Measurements from ENCODE around the gene VSTM5. TPM values are rescaled to one million over a fixed set of nuclear protein-coding genes. Genes with fewer than 3 reads are reported as not detected.

Gene VSTM5
- total RNA-seq, 2 experiments from 2014 or later = not detected

- ChIA-PET POLR2A (no interaction called here), CTCF (ENCODE audit: unreplicated experiment) (no interaction called here)
- H4K20me1 ChIP-seq (ENCODE audit: insufficient read depth, low read length) = no peaks in the 10 kb centered on the region
- TF ChIP-seq CTCF (conservative IDR thresholded peaks at IDR 0.05; ENCODE audit: low read length) (no peak), EZH2phosphoT487 (IDR thresholded peaks at IDR 0.05; ENCODE audit: borderline replicate concordance, low read depth, low read length) (no peak)
- H3K9me3 ChIP-seq (ENCODE audit: low read length) = no peaks in the 10 kb centered on the region
- no peak for DNase-seq (ENCODE audit: low spot score)
- no peak overlapping the region for H3K4me3 ChIP-seq (ENCODE audit: low read depth, low read length, poor library complexity, severe bottlenecking)
- H3K4me2 ChIP-seq (ENCODE audit: low read length) = no peak overlapping the region
- H3K79me2 ChIP-seq (ENCODE audit: insufficient read depth, low read depth, low read length) = no peaks in the 10 kb centered on the region
- no peak overlapping the region for H2AFZ ChIP-seq (ENCODE audit: low read length)
- BruUV-seq (replicated peaks) = no TSS peak
- no peaks in the 10 kb centered on the region for H3K4me1 ChIP-seq (ENCODE audit: insufficient read depth, low read length, poor library complexity, severe bottlenecking)
- no peak overlapping the region for H3K27ac ChIP-seq (ENCODE audit: low read depth, low read length, poor library complexity, severe bottlenecking)
- intact Hi-C loops (cut with micrococcal nuclease; ENCODE audit: unreplicated experiment) = no loop called here
- no peaks in the 10 kb centered on the region for H3K36me3 ChIP-seq (ENCODE audit: insufficient read depth, low read length)
- H3K9me2 ChIP-seq (ENCODE audit: insufficient read depth, low read length) = no peaks in the 10 kb centered on the region
Observed at GRCh38 chr11:93821617-93822016, 28.8 kb downstream of the VSTM5 start.

- Histone ChIP-seq H3K4me3 (ENCODE audit: low read depth, low read length, poor library complexity, severe bottlenecking) (no peak overlapping the region), H3K4me2 (ENCODE audit: low read length) (no peak overlapping the region), H3K4me1 (ENCODE audit: insufficient read depth, low read length, poor library complexity, severe bottlenecking) (no peaks in the 10 kb centered on the region), H2AFZ (ENCODE audit: low read length) (no peak overlapping the region), H3K9me2 (ENCODE audit: insufficient read depth, low read length) (no peaks in the 10 kb centered on the region), H3K79me2 (ENCODE audit: insufficient read depth, low read depth, low read length) (no peaks in the 10 kb centered on the region), H4K20me1 (ENCODE audit: insufficient read depth, low read length) (no peaks in the 10 kb centered on the region), H3K9me3 (ENCODE audit: low read length) (no peaks in the 10 kb centered on the region), H3K27ac (ENCODE audit: low read depth, low read length, poor library complexity, severe bottlenecking) (no peak overlapping the region), H3K36me3 (ENCODE audit: insufficient read depth, low read length) (peaks cover 4% of the 10 kb centered on the region)
- DNase-seq (ENCODE audit: low spot score) = no peak
- TF ChIP-seq CTCF (conservative IDR thresholded peaks at IDR 0.05; ENCODE audit: low read length) = no peak
- POLR2A ChIA-PET = no interaction called here
- intact Hi-C loops (cut with micrococcal nuclease; ENCODE audit: unreplicated experiment) = no loop called here
- no TSS peak for BruUV-seq (replicated peaks)
- CTCF ChIA-PET (ENCODE audit: unreplicated experiment) = no interaction called here
Observed at GRCh38 chr11:93820847-93821246, 29.6 kb downstream of the VSTM5 start.

- Histone ChIP-seq H2AFZ (ENCODE audit: low read length) (no peak overlapping the region), H3K9me2 (ENCODE audit: insufficient read depth, low read length) (no peaks in the 10 kb centered on the region), H3K4me3 (ENCODE audit: low read depth, low read length, poor library complexity, severe bottlenecking) (no peak overlapping the region), H3K27ac (ENCODE audit: low read depth, low read length, poor library complexity, severe bottlenecking) (no peak overlapping the region), H3K4me1 (ENCODE audit: insufficient read depth, low read length, poor library complexity, severe bottlenecking) (no peaks in the 10 kb centered on the region), H3K36me3 (ENCODE audit: insufficient read depth, low read length) (peaks cover 11% of the 10 kb centered on the region), H3K4me2 (ENCODE audit: low read length) (no peak overlapping the region), H3K79me2 (ENCODE audit: insufficient read depth, low read depth, low read length) (no peaks in the 10 kb centered on the region), H3K9me3 (ENCODE audit: low read length) (no peaks in the 10 kb centered on the region), H4K20me1 (ENCODE audit: insufficient read depth, low read length) (no peaks in the 10 kb centered on the region)
- POLR2A ChIA-PET = interaction anchor here (1.2 kb wide), 2 partner anchors 9 to 11 kb away, joined by 4 read pairs; no protein-coding TSS in a partner anchor
- DNase-seq (ENCODE audit: low spot score) = no peak
- TF ChIP-seq CTCF (conservative IDR thresholded peaks at IDR 0.05; ENCODE audit: low read length) = no peak
- no peak for TF ChIP-seq EZH2phosphoT487 (IDR thresholded peaks at IDR 0.05; ENCODE audit: borderline replicate concordance, low read depth, low read length)
- CTCF ChIA-PET (ENCODE audit: unreplicated experiment) = no interaction called here
- intact Hi-C loops (cut with micrococcal nuclease; ENCODE audit: unreplicated experiment) = no loop called here
- BruUV-seq (replicated peaks) = no TSS peak
Observed at GRCh38 chr11:93819966-93820695, 30.3 kb downstream of the VSTM5 start.
